Astrocyte (in vitro differentiated cells and primary cell): ENCODE measurements around the gene LRP4.

ENCODE experiments used
- EZH2 ChIP-seq: IDR thresholded peaks from 2 replicates; pipeline ENCODE4 v1.6.1; 2012; ENCODE audit warnings: mild to moderate bottlenecking, low read length, inconsistent platforms; ENCODE audit not compliant: insufficient read depth
- TF ChIP-seq, protein P1 (sequence below): IDR thresholded peaks from 2 replicates; pipeline ENCODE4 v1.5.1; 2011; ENCODE audit warnings: low read depth, mild to moderate bottlenecking, inconsistent platforms, low read length, moderate library complexity; ENCODE audit not compliant: insufficient read depth

- TF ChIP-seq, protein P1, sequence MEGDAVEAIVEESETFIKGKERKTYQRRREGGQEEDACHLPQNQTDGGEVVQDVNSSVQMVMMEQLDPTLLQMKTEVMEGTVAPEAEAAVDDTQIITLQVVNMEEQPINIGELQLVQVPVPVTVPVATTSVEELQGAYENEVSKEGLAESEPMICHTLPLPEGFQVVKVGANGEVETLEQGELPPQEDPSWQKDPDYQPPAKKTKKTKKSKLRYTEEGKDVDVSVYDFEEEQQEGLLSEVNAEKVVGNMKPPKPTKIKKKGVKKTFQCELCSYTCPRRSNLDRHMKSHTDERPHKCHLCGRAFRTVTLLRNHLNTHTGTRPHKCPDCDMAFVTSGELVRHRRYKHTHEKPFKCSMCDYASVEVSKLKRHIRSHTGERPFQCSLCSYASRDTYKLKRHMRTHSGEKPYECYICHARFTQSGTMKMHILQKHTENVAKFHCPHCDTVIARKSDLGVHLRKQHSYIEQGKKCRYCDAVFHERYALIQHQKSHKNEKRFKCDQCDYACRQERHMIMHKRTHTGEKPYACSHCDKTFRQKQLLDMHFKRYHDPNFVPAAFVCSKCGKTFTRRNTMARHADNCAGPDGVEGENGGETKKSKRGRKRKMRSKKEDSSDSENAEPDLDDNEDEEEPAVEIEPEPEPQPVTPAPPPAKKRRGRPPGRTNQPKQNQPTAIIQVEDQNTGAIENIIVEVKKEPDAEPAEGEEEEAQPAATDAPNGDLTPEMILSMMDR: no peak
- no peak for TF ChIP-seq EZH2
These were observed 85.7 kb downstream of the LRP4 start for GRCh38 chr11:46832511-46833214.
